Stimulated activated CD4-positive, alpha-beta T cell treated with anti-CD3 and anti-CD28 coated beads, Interleukin-2, amount 100 ng/mL, for 24 hours (primary cell): ENCODE measurements around the gene MTIF2.
"Not testable (repeated sequence)": the region's sequence is repeated elsewhere in the genome, so short reads cannot be mapped to it uniquely, and the experiment has no call there.

Source experiments
- DNase-seq, 2 donors: peaks; one replicate each; pipeline ENCODE4 v3.0.0-alpha.2; 2020

Gene MTIF2

GRCh38 chr2:55239656-55240222, 29.3 kb downstream of the MTIF2 start:
- DNase-seq: no peak

- no peak for DNase-seq
Observed at GRCh38 chr2:55236992-55237543, 32.0 kb downstream of the MTIF2 start.

GRCh38 chr2:55235724-55236538, 33.1 kb downstream of the MTIF2 start:
- DNase-seq: no peak

GRCh38 chr2:55233658-55233940, 35.4 kb downstream of the MTIF2 start:
- no peak for DNase-seq

GRCh38 chr2:55232863-55233657, 36.0 kb downstream of the MTIF2 start:
- peak; percentile 40 to 60 for DNase-seq

- DNase-seq: peak; percentile 96 to 97
Observed at GRCh38 chr2:55232084-55232862, 36.8 kb downstream of the MTIF2 start, which contains the start of the genes CLHC1 and RPS27A. CLHC1 (minus strand) TSS chr2:55232293; CDS start chr2:55222411, 9,882 bp downstream. RPS27A (plus strand) TSS chr2:55232688; CDS start chr2:55232825, 137 bp downstream.

- DNase-seq: no peak
Observed at GRCh38 chr2:55231546-55232083, 37.4 kb downstream of the MTIF2 start.

GRCh38 chr2:55230551-55230950, 38.5 kb downstream of the MTIF2 start:
- no peak for DNase-seq

- no peak for DNase-seq
Observed at GRCh38 chr2:55229221-55229620, 39.8 kb downstream of the MTIF2 start.

- DNase-seq: no peak
Observed at GRCh38 chr2:55228226-55228563, 40.8 kb downstream of the MTIF2 start.

- DNase-seq: not testable (repeated sequence)
Observed at GRCh38 chr2:55227437-55228225, 41.4 kb downstream of the MTIF2 start.

GRCh38 chr2:55225481-55226020, 43.5 kb downstream of the MTIF2 start:
- DNase-seq: no peak

- no peak for DNase-seq
Observed at GRCh38 chr2:55224761-55225261, 44.2 kb downstream of the MTIF2 start.

- no peak for DNase-seq
Observed at GRCh38 chr2:55223958-55224760, 44.9 kb downstream of the MTIF2 start.

GRCh38 chr2:55213822-55214221, 55.2 kb downstream of the MTIF2 start:
- no peak for DNase-seq

GRCh38 chr2:55204950-55205349, 64.1 kb downstream of the MTIF2 start:
- DNase-seq: no peak

GRCh38 chr2:55204536-55204935, 64.5 kb downstream of the MTIF2 start:
- DNase-seq: no peak

GRCh38 chr2:55200416-55200815, 68.6 kb downstream of the MTIF2 start:
- DNase-seq: no peak

- DNase-seq: no peak
Observed at GRCh38 chr2:55196526-55196925, 72.5 kb downstream of the MTIF2 start.

GRCh38 chr2:55191888-55192287, 77.1 kb downstream of the MTIF2 start:
- DNase-seq: not testable (repeated sequence)
